Measurements from ENCODE around the gene PIGA. TPM values are rescaled to one million over a fixed set of nuclear protein-coding genes. Genes with fewer than 3 reads are reported as not detected.
"Not testable (repeated sequence)": the region's sequence is repeated elsewhere in the genome, so short reads cannot be mapped to it uniquely, and the experiment has no call there.

The PIGA gene
- total RNA-seq, 2 experiments from 2014 or later, result 40.6 to 41.6 TPM

GRCh38 chrX:15314472-15314871 is 20.9 kb downstream of the PIGA start:
- H3K27ac Mint-ChIP-seq, result no peak overlapping the region
- peaks cover 3% of the 10 kb centered on the region for H3K36me3 Mint-ChIP-seq (ENCODE audit: low read depth)
- ATAC-seq (no peak), DNase-seq (no peak)
- no peaks in the 10 kb centered on the region for H3K27me3 Mint-ChIP-seq
- no peaks in the 10 kb centered on the region for H3K9me3 Mint-ChIP-seq
- intact Hi-C loops (cut with micrococcal nuclease), result no loop called here
- H3K4me1 Mint-ChIP-seq (ENCODE audit: low read depth), result no peaks in the 10 kb centered on the region
- no peak for TF ChIP-seq CTCF (IDR thresholded peaks at IDR 0.05)
- CTCF ChIA-PET, result no interaction called here
- POLR2A ChIA-PET, result no interaction called here
- H3K4me3 Mint-ChIP-seq, result no peak overlapping the region

GRCh38 chrX:15311119-15311518 is 24.2 kb downstream of the PIGA start:
- intact Hi-C loops (cut with micrococcal nuclease), result no loop called here
- Mint-ChIP-seq H3K27me3 (no peaks in the 10 kb centered on the region), H3K4me1 (ENCODE audit: low read depth) (no peaks in the 10 kb centered on the region), H3K36me3 (ENCODE audit: low read depth) (no peaks in the 10 kb centered on the region), H3K4me3 (no peak overlapping the region), H3K27ac (no peak overlapping the region), H3K9me3 (no peaks in the 10 kb centered on the region)
- ChIA-PET POLR2A (no interaction called here), CTCF (no interaction called here)
- no peak for TF ChIP-seq CTCF (IDR thresholded peaks at IDR 0.05)
- ATAC-seq (no peak), DNase-seq (no peak)

GRCh38 chrX:15310117-15310516 is 25.2 kb downstream of the PIGA start:
- intact Hi-C loops (cut with micrococcal nuclease), result no loop called here
- ATAC-seq (no peak), DNase-seq (no peak)
- H3K4me1 Mint-ChIP-seq (ENCODE audit: low read depth), result no peaks in the 10 kb centered on the region
- no peaks in the 10 kb centered on the region for H3K36me3 Mint-ChIP-seq (ENCODE audit: low read depth)
- ChIA-PET POLR2A (no interaction called here), CTCF (no interaction called here)
- H3K9me3 Mint-ChIP-seq, result no peaks in the 10 kb centered on the region
- no peak for TF ChIP-seq CTCF (IDR thresholded peaks at IDR 0.05)
- H3K27ac Mint-ChIP-seq, result no peak overlapping the region
- H3K27me3 Mint-ChIP-seq, result no peaks in the 10 kb centered on the region
- no peak overlapping the region for H3K4me3 Mint-ChIP-seq

- H3K4me1 Mint-ChIP-seq (ENCODE audit: low read depth); POLR2A ChIA-PET; intact Hi-C loops (cut with micrococcal nuclease); H3K9me3 Mint-ChIP-seq; H3K4me3 Mint-ChIP-seq; H3K27ac Mint-ChIP-seq; DNase-seq; CTCF ChIA-PET; H3K27me3 Mint-ChIP-seq; H3K36me3 Mint-ChIP-seq (ENCODE audit: low read depth); ATAC-seq: not testable (repeated sequence)
These were observed 29.4 kb downstream of the PIGA start for GRCh38 chrX:15305899-15306298.

GRCh38 chrX:15301924-15302323 is 33.4 kb downstream of the PIGA start:
- H3K9me3 Mint-ChIP-seq, result no peaks in the 10 kb centered on the region
- no peak overlapping the region for H3K27ac Mint-ChIP-seq
- CTCF ChIA-PET, result no interaction called here
- no peaks in the 10 kb centered on the region for H3K4me1 Mint-ChIP-seq (ENCODE audit: low read depth)
- no peaks in the 10 kb centered on the region for H3K36me3 Mint-ChIP-seq (ENCODE audit: low read depth)
- no peaks in the 10 kb centered on the region for H3K27me3 Mint-ChIP-seq
- peak; percentile 74 for ATAC-seq
- no peak overlapping the region for H3K4me3 Mint-ChIP-seq
- intact Hi-C loops (cut with micrococcal nuclease), result loop anchor here (5.0 kb wide), 1 partner anchor 165 kb away; no protein-coding TSS in a partner anchor
- DNase-seq, result peak; percentile 36
- POLR2A ChIA-PET, result no interaction called here
- TF ChIP-seq CTCF (IDR thresholded peaks at IDR 0.05), result no peak

Measured in activated CD8-positive, alpha-beta T cell treated with anti-CD3 and anti-CD28 coated beads for 36 hours (primary cell).